C1 segment of cervical spinal cord (tissue), 14 donors: ENCODE measurements around the gene LMOD2.
"Not testable (repeated sequence)": the region's sequence is repeated elsewhere in the genome, so short reads cannot be mapped to it uniquely, and the experiment has no call there.

Experiments used
- DNase-seq, 14 donors: peaks; one replicate each; lab custom pipeline; 2025; lab: John Stamatoyannopoulos, UW

LMOD2 gene

GRCh38 chr7:123655614-123656013 is at the start of gene LMOD2:
LMOD2 (plus strand) TSS chr7:123655866; CDS start chr7:123655964, 98 bp downstream.
- no peak for DNase-seq

- DNase-seq = no peak
These were observed 48.2 kb upstream of the LMOD2 start for GRCh38 chr7:123607423-123607975.

- DNase-seq = no peak
These were observed 46.4 kb upstream of the LMOD2 start for GRCh38 chr7:123608991-123609882.

GRCh38 chr7:123609883-123610239 is 45.8 kb upstream of the LMOD2 start:
- no peak for DNase-seq

GRCh38 chr7:123612024-123612423 is 43.6 kb upstream of the LMOD2 start:
- DNase-seq = no peak

GRCh38 chr7:123615344-123615743 is 40.3 kb upstream of the LMOD2 start:
- no peak for DNase-seq

- no peak for DNase-seq
These were observed 39.4 kb upstream of the LMOD2 start for GRCh38 chr7:123616223-123616622.

GRCh38 chr7:123621707-123622106 is 34.0 kb upstream of the LMOD2 start:
- DNase-seq = no peak

- DNase-seq = no peak
These were observed 32.8 kb upstream of the LMOD2 start for GRCh38 chr7:123622660-123623386.

GRCh38 chr7:123624527-123625183 is 31.0 kb upstream of the LMOD2 start:
- no peak for DNase-seq

GRCh38 chr7:123625254-123625653 is 30.4 kb upstream of the LMOD2 start:
- no peak for DNase-seq

- DNase-seq = no peak
These were observed 27.8 kb upstream of the LMOD2 start for GRCh38 chr7:123627851-123628250.

- no peak for DNase-seq
These were observed 26.8 kb upstream of the LMOD2 start for GRCh38 chr7:123628829-123629228.

GRCh38 chr7:123629281-123629680 is 26.4 kb upstream of the LMOD2 start:
- no peak for DNase-seq

- DNase-seq = no peak
These were observed 22.9 kb upstream of the LMOD2 start for GRCh38 chr7:123632808-123633207.

GRCh38 chr7:123633553-123633952 is 22.1 kb upstream of the LMOD2 start:
- DNase-seq = no peak

GRCh38 chr7:123634011-123634573 is 21.6 kb upstream of the LMOD2 start:
- DNase-seq = not testable (repeated sequence)

GRCh38 chr7:123635551-123636359 is 19.9 kb upstream of the LMOD2 start:
- no peak for DNase-seq

- DNase-seq = no peak
These were observed 18.5 kb upstream of the LMOD2 start for GRCh38 chr7:123637203-123637602.

GRCh38 chr7:123637878-123638277 is 17.8 kb upstream of the LMOD2 start:
- DNase-seq = no peak

GRCh38 chr7:123639631-123640030 is 16.0 kb upstream of the LMOD2 start:
- DNase-seq = no peak
